A549 (cell line): ENCODE measurements around the gene PPP4R1.

Experiments
- BHLHE40 ChIP-seq: IDR thresholded peaks from 2 replicates; pipeline ENCODE4 v1.6.1; 2012; ENCODE audit warnings: low read depth, low read length, inconsistent platforms
- CEBPB ChIP-seq, 2 experiments: fragments of >200 bp in 1 of 2; sonication (Bioruptor Twin) in 1 of 2; formaldehyde crosslinking in 1 of 2; IDR thresholded peaks; 2 replicates each; pipeline ENCODE4 v1.6.1; 2012 to 2016
- CTCF ChIP-seq: fragments of >200 bp; sonication (Bioruptor Twin); formaldehyde crosslinking; IDR thresholded peaks from 3 replicates; pipeline ENCODE4 v1.5.1; 2016
- EHF ChIP-seq: fragments of 250-450 bp; sonication (Bioruptor Pico); IDR thresholded peaks from 2 replicates; pipeline ENCODE4 v1.5.0; 2020; ENCODE audit warnings: mild to moderate bottlenecking
- EP300 ChIP-seq, 2 experiments: fragments of >200 bp; sonication (Bioruptor Twin); formaldehyde crosslinking; IDR thresholded peaks; 2 replicates in 1 of 2; 3 replicates in 1 of 2; pipeline ENCODE4 v1.6.1; 2016 to 2017
- PHF8 ChIP-seq: fragments of 200-600 bp; sonication (generic); IDR thresholded peaks from 2 replicates; pipeline ENCODE4 v1.6.1; 2016; ENCODE audit warnings: low read depth, mild to moderate bottlenecking, antibody characterized with exemption, moderate library complexity, borderline replicate concordance
- POLR2A ChIP-seq: IDR thresholded peaks from 2 replicates; pipeline ENCODE4 v1.6.1; 2012; ENCODE audit warnings: mild to moderate bottlenecking, low read length
- RAD21 ChIP-seq, 2 experiments: fragments of >200 bp in 1 of 2; sonication (Bioruptor Twin) in 1 of 2; formaldehyde crosslinking in 1 of 2; IDR thresholded peaks in 1 of 2; conservative IDR thresholded peaks in 1 of 2; 2 replicates in 1 of 2; 3 replicates in 1 of 2; pipeline ENCODE4 v1.6.1; 2012 to 2018; ENCODE audit warnings: inconsistent platforms in 1 of 2
- REST ChIP-seq: fragments of 200-600 bp; sonication (generic); IDR thresholded peaks from 2 replicates; pipeline ENCODE4 v1.6.1; 2016; ENCODE audit warnings: antibody characterized with exemption, mild to moderate bottlenecking, moderate library complexity
- RFX5 ChIP-seq: fragments of 450-650 bp; IDR thresholded peaks from 2 replicates; pipeline ENCODE4 v1.7.1; 2014; ENCODE audit warnings: antibody characterized with exemption, mild to moderate bottlenecking, moderate library complexity
- RNF2 ChIP-seq: fragments of 200-600 bp; sonication (generic); IDR thresholded peaks from 2 replicates; pipeline ENCODE4 v1.6.1; 2016; ENCODE audit warnings: low read depth, mild to moderate bottlenecking, antibody characterized with exemption, moderate library complexity, borderline replicate concordance
- SMC3 ChIP-seq: fragments of >200 bp; sonication (Bioruptor Twin); formaldehyde crosslinking; IDR thresholded peaks from 3 replicates; pipeline ENCODE4 v1.6.1; 2018; ENCODE audit warnings: inconsistent platforms

GRCh38 chr18:9604348-9604747 is 10.0 kb downstream of the PPP4R1 start:
- TF ChIP-seq CEBPB (IDR thresholded peaks at IDR 0.05), result no peak
- no peak for TF ChIP-seq CTCF
- no peak for TF ChIP-seq RAD21 (conservative IDR thresholded peaks at IDR 0.05 in 1 of 2, IDR thresholded peaks at IDR 0.05 in 1 of 2)
- TF ChIP-seq EP300 (IDR thresholded peaks at IDR 0.05), result no peak
- no peak for TF ChIP-seq REST
- no peak for TF ChIP-seq RFX5
- TF ChIP-seq EHF (CRISPR knock-in tag), result no peak
- TF ChIP-seq RNF2, result no peak
- TF ChIP-seq BHLHE40, result no peak
- no peak for TF ChIP-seq PHF8
- no peak for TF ChIP-seq POLR2A
- no peak for TF ChIP-seq SMC3
